OCI-LY3 (cell line): Measurements from ENCODE around the gene PIWIL1.

Source experiments
- CTCF ChIP-seq: fragments of 200-600, 300-600 bp; sonication (generic); IDR thresholded peaks from 2 replicates; pipeline ENCODE4 v1.5.1; 2014; ENCODE audit warnings: antibody characterized with exemption, low read length, low read depth
- EZH2phosphoT487 ChIP-seq: fragments of 200-600 bp; shearing (Covaris generic); IDR thresholded peaks from 2 replicates; pipeline ENCODE4 v1.6.1; 2018; ENCODE audit warnings: antibody characterized with exemption, mixed run types, low read depth

GRCh38 chr12:130336723-130337487 lies 782 bp upstream of the PIWIL1 start:
- TF ChIP-seq CTCF (no peak), EZH2phosphoT487 (no peak)
